H1 (cell line): ENCODE data around the gene KIF26A. TPM values are rescaled to one million over a fixed set of nuclear protein-coding genes. Genes with fewer than 3 reads are reported as not detected.

Experiments used
- CTCF ChIA-PET: fragments of 300-600 bp; sonication (Branson Sonifier 250); formaldehyde crosslinking; loops from one replicate; lab custom pipeline; 2021; ENCODE audit not compliant: partially characterized antibody; lab: Charles Lee
- POLR2A ChIA-PET: fragments of 300-600 bp; sonication (Branson Sonifier 250); formaldehyde crosslinking; loops from one replicate; lab custom pipeline; 2021; ENCODE audit warnings: inconsistent platforms; ENCODE audit not compliant: partially characterized antibody; lab: Charles Lee
- DNase-seq, 2 experiments: peaks; one replicate each; pipeline versions ENCODE4 v3.0.0 to v3.0.0-alpha.2; 2010 to 2022; ENCODE audit warnings: low spot score in 2 of 2, low read depth in 1 of 2, mixed read lengths in 1 of 2
- FAIRE-seq: peaks from 2 replicates; lab custom pipeline; 2011; peaks lifted over from hg19 to GRCh38; lab: Jason Lieb, UNC
- H2AFZ ChIP-seq: 2 replicates; pipeline ENCODE4 v1.8.1; 2012; ENCODE audit warnings: low read length, inconsistent platforms
- H2AK5ac ChIP-seq: 2 replicates; pipeline ENCODE4 v1.6.1; 2013; ENCODE audit warnings: low read depth, low read length
- H2BK120ac ChIP-seq: replicated peaks from 2 replicates; pipeline ENCODE3; 2013; ENCODE audit warnings: low read depth, low read length, inconsistent platforms
- H2BK12ac ChIP-seq: 2 replicates; pipeline ENCODE4 v1.6.1; 2013; ENCODE audit warnings: low read depth, low read length
- H2BK15ac ChIP-seq: 2 replicates; pipeline ENCODE4 v1.6.1; 2013; ENCODE audit warnings: low read length
- H2BK20ac ChIP-seq: 2 replicates; pipeline ENCODE4 v1.6.1; 2013; ENCODE audit warnings: low read length
- H2BK5ac ChIP-seq: 2 replicates; pipeline ENCODE4 v1.6.1; 2013; ENCODE audit warnings: low read depth, low read length
- H3K14ac ChIP-seq: 2 replicates; pipeline ENCODE4 v1.6.1; 2013; ENCODE audit warnings: inconsistent platforms; ENCODE audit not compliant: insufficient read length
- H3K18ac ChIP-seq: 2 replicates; pipeline ENCODE4 v1.6.1; 2013; ENCODE audit warnings: low read length; ENCODE audit errors: extremely low read depth
- H3K23ac ChIP-seq: 2 replicates; pipeline ENCODE4 v1.6.1; 2013; ENCODE audit warnings: inconsistent platforms; ENCODE audit not compliant: insufficient read length
- H3K23me2 ChIP-seq: 2 replicates; pipeline ENCODE4 v1.6.1; 2013; ENCODE audit warnings: low read depth, low read length
- H3K27ac ChIP-seq: 2 replicates; pipeline ENCODE4 v1.6.1; 2011; ENCODE audit warnings: low read depth, low read length, inconsistent platforms
- H3K27me3 ChIP-seq, 4 experiments: replicated peaks in 1 of 4; 1 replicate in 1 of 4; 2 replicates in 3 of 4; pipeline versions ENCODE4 v1.6.1 to v1.8.1; 2011 to 2013; ENCODE audit warnings: low read length in 3 of 4, mild to moderate bottlenecking in 3 of 4, inconsistent platforms in 2 of 4, mixed read lengths in 2 of 4, moderate library complexity in 1 of 4; ENCODE audit not compliant: control insufficient read depth in 3 of 4, insufficient read depth in 3 of 4; ENCODE audit errors: extremely low read depth in 1 of 4
- H3K36me3 ChIP-seq, 4 experiments: 2 replicates each; pipeline versions ENCODE4 v1.6.1 to v1.8.1; 2011 to 2013; ENCODE audit warnings: mild to moderate bottlenecking in 4 of 4, low read length in 3 of 4, moderate library complexity in 2 of 4, control low read depth in 1 of 4, inconsistent platforms in 1 of 4; ENCODE audit not compliant: insufficient read depth in 4 of 4, control insufficient read depth in 2 of 4
- H3K4ac ChIP-seq: replicated peaks from 2 replicates; pipeline ENCODE3; 2013; ENCODE audit warnings: low read length, low read depth, mixed read lengths, inconsistent platforms; ENCODE audit not compliant: insufficient read length
- H3K4me1 ChIP-seq, 4 experiments: replicated peaks in 1 of 4; 1 replicate in 1 of 4; 2 replicates in 3 of 4; pipeline versions ENCODE4 v1.6.1 to v1.8.1; 2011 to 2013; ENCODE audit warnings: low read length in 3 of 4, inconsistent platforms in 2 of 4, mixed read lengths in 1 of 4; ENCODE audit not compliant: insufficient read depth in 4 of 4, control insufficient read depth in 3 of 4
- H3K4me2 ChIP-seq, 2 experiments: 2 replicates each; pipeline versions ENCODE4 v1.6.1 to v1.8.1; 2011 to 2013; ENCODE audit warnings: low read depth in 2 of 2, low read length in 2 of 2, control low read depth in 1 of 2, inconsistent platforms in 1 of 2, mild to moderate bottlenecking in 1 of 2; ENCODE audit not compliant: insufficient read depth in 1 of 2
- H3K4me3 ChIP-seq, 4 experiments: fragments of 200-600, 300-600 bp in 1 of 4; sonication (generic), shearing (Covaris generic), sonication (Bioruptor Twin) in 1 of 4; 2 replicates each; pipeline versions ENCODE4 v1.5.1 to v1.8.1; 2011 to 2016; ENCODE audit warnings: low read length in 4 of 4, low read depth in 3 of 4, control low read depth in 2 of 4, inconsistent platforms in 2 of 4, mild to moderate bottlenecking in 2 of 4, mixed read lengths in 1 of 4, moderate library complexity in 1 of 4; ENCODE audit not compliant: insufficient read depth in 2 of 4; ENCODE audit errors: extremely low read depth in 1 of 4
- H3K56ac ChIP-seq: replicated peaks from 2 replicates; pipeline ENCODE3; 2013; ENCODE audit warnings: low read depth, mild to moderate bottlenecking, mixed read lengths, low read length, inconsistent platforms; ENCODE audit not compliant: insufficient read length
- H3K79me1 ChIP-seq: 2 replicates; pipeline ENCODE4 v1.6.1; 2013; ENCODE audit warnings: low read depth, low read length, control low read depth
- H3K79me2 ChIP-seq, 2 experiments: 2 replicates each; pipeline versions ENCODE4 v1.6.1 to v1.8.1; 2012 to 2013; ENCODE audit warnings: low read length in 2 of 2, mild to moderate bottlenecking in 2 of 2, inconsistent platforms in 1 of 2; ENCODE audit not compliant: insufficient read depth in 2 of 2, control insufficient read depth in 1 of 2
- H3K9ac ChIP-seq, 4 experiments: replicated peaks in 1 of 4; 1 replicate in 1 of 4; 2 replicates in 3 of 4; pipeline versions ENCODE4 v1.6.1 to v1.8.1; 2011 to 2013; ENCODE audit warnings: low read depth in 3 of 4, low read length in 3 of 4, control low read depth in 2 of 4, mild to moderate bottlenecking in 2 of 4, moderate library complexity in 2 of 4, inconsistent platforms in 1 of 4; ENCODE audit errors: extremely low read depth in 1 of 4
- H3K9me3 ChIP-seq, 2 experiments: 2 replicates each; pipeline versions ENCODE4 v1.6.1 to v1.8.1; 2012 to 2013; ENCODE audit warnings: mild to moderate bottlenecking in 2 of 2, moderate library complexity in 2 of 2, control low read depth in 1 of 2, inconsistent platforms in 1 of 2, low read depth in 1 of 2, low read length in 1 of 2, mixed read lengths in 1 of 2; ENCODE audit not compliant: insufficient read depth in 2 of 2
- H4K20me1 ChIP-seq, 2 experiments: replicated peaks in 1 of 2; 2 replicates each; pipeline versions ENCODE3 to v1.8.1; 2011 to 2013; ENCODE audit warnings: inconsistent platforms in 2 of 2, low read length in 2 of 2, mild to moderate bottlenecking in 1 of 2; ENCODE audit not compliant: insufficient read depth in 2 of 2, control insufficient read depth in 1 of 2
- H4K5ac ChIP-seq: 2 replicates; pipeline ENCODE4 v1.6.1; 2013; ENCODE audit warnings: low read length, low read depth, mixed read lengths, inconsistent platforms; ENCODE audit not compliant: insufficient read length
- H4K8ac ChIP-seq: 2 replicates; pipeline ENCODE4 v1.8.0; 2013; ENCODE audit warnings: mild to moderate bottlenecking, moderate library complexity, low read length, inconsistent platforms; ENCODE audit not compliant: insufficient read depth; ENCODE audit errors: extremely low read depth
- H4K91ac ChIP-seq: replicated peaks from 2 replicates; pipeline ENCODE3; 2013; ENCODE audit warnings: low read length, mixed read lengths, inconsistent platforms; ENCODE audit not compliant: insufficient read length
- ASH2L ChIP-seq: fragments of 200-600, 300-600 bp; sonication (generic); IDR thresholded peaks from one replicate; pipeline ENCODE4 v1.7.1; 2017; ENCODE audit warnings: low read length
- BCL11A ChIP-seq, 2 experiments: IDR thresholded peaks; one replicate each; pipeline ENCODE4 v1.6.1; 2011; ENCODE audit warnings: low read depth in 2 of 2, low read length in 2 of 2, mild to moderate bottlenecking in 2 of 2
- CBX5 ChIP-seq: fragments of 300-800, 300-1000 bp; sonication (generic); IDR thresholded peaks from 2 replicates; pipeline ENCODE4 v1.7.1; 2016; ENCODE audit warnings: antibody characterized with exemption, low read length, low read depth
- CHD1 ChIP-seq: IDR thresholded peaks from 2 replicates; pipeline ENCODE4 v1.6.1; 2012; ENCODE audit warnings: low read depth, low read length, improper control_type of control experiment
- CTBP2 ChIP-seq: IDR thresholded peaks from 2 replicates; pipeline ENCODE4 v1.7.0; 2011; ENCODE audit warnings: borderline replicate concordance, mild to moderate bottlenecking, moderate library complexity, mixed read lengths, low read length; ENCODE audit not compliant: insufficient read depth, insufficient read length
- HDAC6 ChIP-seq: IDR thresholded peaks from one replicate; pipeline ENCODE4 v1.7.1; 2012; ENCODE audit warnings: low read depth, mild to moderate bottlenecking, inconsistent platforms, low read length, moderate library complexity
- JUN ChIP-seq: IDR thresholded peaks from 2 replicates; pipeline ENCODE4 v1.6.1; 2011; ENCODE audit warnings: low read depth, mild to moderate bottlenecking, improper control_type of control experiment, low read length
- POLR2A ChIP-seq, 2 experiments: IDR thresholded peaks; 1 replicate in 1 of 2; 2 replicates in 1 of 2; pipeline ENCODE4 v1.6.1; 2011; ENCODE audit warnings: low read depth in 2 of 2, low read length in 2 of 2, mild to moderate bottlenecking in 2 of 2; ENCODE audit errors: control extremely low read depth in 1 of 2
- SP1 ChIP-seq: IDR thresholded peaks from 2 replicates; pipeline ENCODE4 v1.6.1; 2011; ENCODE audit warnings: low read depth, low read length
- SP4 ChIP-seq: IDR thresholded peaks from 2 replicates; pipeline ENCODE4 v1.6.1; 2012; ENCODE audit warnings: low read length, inconsistent platforms
- SUZ12 ChIP-seq: fragments of 200-600 bp; sonication (generic); IDR thresholded peaks from 2 replicates; pipeline ENCODE4 v1.6.1; 2012; ENCODE audit warnings: mild to moderate bottlenecking, inconsistent platforms, low read length, moderate library complexity, mixed read lengths
- TAF1 ChIP-seq: IDR thresholded peaks from 2 replicates; pipeline ENCODE4 v1.6.1; 2011; ENCODE audit warnings: mild to moderate bottlenecking, low read depth, low read length
- TAF7 ChIP-seq: optimal IDR thresholded peaks from 2 replicates; pipeline ENCODE3; 2011; ENCODE audit warnings: low read depth, mild to moderate bottlenecking, inconsistent platforms, low read length, moderate library complexity, borderline replicate concordance
- YY1 ChIP-seq: IDR thresholded peaks from 2 replicates; pipeline ENCODE4 v1.6.1; 2011; ENCODE audit warnings: low read depth, mild to moderate bottlenecking, low read length
- WGBS, 2 experiments: shearing (Covaris generic) in 1 of 2; methylation state at CpG; one replicate each; pipeline versions ENCODE4 v1.1.6 to v1.1.7; 2013 to 2015; ENCODE audit warnings: low lambda C conversion rate in 2 of 2, mixed read lengths in 2 of 2, inconsistent platforms in 1 of 2, low coverage in 1 of 2, missing lambda C conversion rate in 1 of 2; ENCODE audit not compliant: insufficient replicate concordance in 2 of 2, insufficient coverage in 1 of 2, insufficient read length in 1 of 2; ENCODE audit errors: extremely low coverage in 1 of 2, missing lambda C conversion rate in 1 of 2; 5-methylcytosine and 5-hydroxymethylcytosine counted together
- polyA plus RNA-seq, 7 experiments: library from polyadenylated mRNA; depleted of rRNA in 3 of 7; stranded (reverse) in 5 of 7; unstranded in 2 of 7; fragments of >200 nt in 5 of 7; fragments of 200-250 nt in 2 of 7; gene quantifications; 1 replicate in 5 of 7; 2 replicates in 1 of 7; 4 replicates in 1 of 7; pipeline versions ENCODE4 v1.2.1 to v1.2.3, GENCODE V29; 2011 to 2013; ENCODE audit warnings: missing spikeins in 2 of 7, mixed read lengths in 2 of 7
- total RNA-seq: library from RNA; stranded (reverse); fragmentation: NEBNext Ultra II Directional; extraction: Animal tissue kit (Norgen Biotek cat#: 25700); gene quantifications from 2 replicates; pipeline ENCODE4 v1.2.1, GENCODE V29; 2021

KIF26A gene
- total and polyA plus RNA-seq, 2 of the 8 experiments (the other 6 are each of a cell fraction or from before 2014, with no cell fraction given), result 11.5 to 41.6 TPM

DNA sequence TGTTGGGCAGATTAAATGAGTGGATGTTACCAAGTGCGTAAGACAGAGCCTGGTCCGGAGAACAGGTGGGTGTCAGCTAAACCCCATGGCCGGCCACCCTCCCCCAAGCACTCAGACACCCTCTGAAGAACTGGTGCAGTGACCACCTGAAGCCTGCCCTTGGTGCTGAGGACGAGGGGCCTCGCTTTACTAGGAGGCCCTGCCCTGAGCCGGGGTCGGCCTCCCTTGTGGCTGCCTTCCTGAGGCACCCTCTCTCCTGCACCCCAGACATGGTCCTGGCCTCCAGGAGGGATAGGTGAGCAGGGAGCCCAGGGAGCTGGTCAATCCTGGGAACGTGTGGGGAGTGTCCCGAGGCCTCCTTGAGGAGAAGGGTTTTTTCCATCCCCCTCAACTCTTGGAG, 4.9 kb upstream of the KIF26A start:
- no peak overlapping the region for H3K23ac ChIP-seq
- no peak overlapping the region for H4K91ac ChIP-seq
- H3K36me3 ChIP-seq, result no peaks in the 10 kb centered on the region
- WGBS, 2 experiments, result 87% methylated on average over 9 of the region's 9 CpGs; no CpG with 5 or more reads in 1 of the 2 experiments
- peaks cover 0 to 24% (median 18%) of the 10 kb centered on the region in 4 experiments; a peak in 6 of 7 replicates for H3K4me1 ChIP-seq
- no peak overlapping the region for H3K4me3 ChIP-seq
- H3K56ac ChIP-seq, result no peak overlapping the region
- peaks cover 4 to 8% of the 10 kb centered on the region in 2 experiments for H4K20me1 ChIP-seq
- H3K4me2 ChIP-seq, result no peak overlapping the region
- H2BK120ac ChIP-seq, result no peak overlapping the region
- DNase-seq (no peak), FAIRE-seq (no peak)
- no peak overlapping the region for H3K9ac ChIP-seq
- no peak overlapping the region for H3K14ac ChIP-seq
- no peak overlapping the region for H4K5ac ChIP-seq
- H3K18ac ChIP-seq, result no peak overlapping the region
- H3K27me3 ChIP-seq, result peaks cover 21 to 35% (median 27%) of the 10 kb centered on the region in 4 experiments
- no peak overlapping the region for H2BK5ac ChIP-seq
- H3K27ac ChIP-seq, result no peak overlapping the region
- no peaks in the 10 kb centered on the region for H3K79me1 ChIP-seq
- CTCF ChIA-PET, result interaction anchor here (0.6 to 7.4 kb wide), 9 partner anchors 14 to 431 kb away, joined by 3 to 76 read pairs (median 3); no protein-coding TSS in a partner anchor
- POLR2A ChIA-PET, result no interaction called here
- no peak overlapping the region for H3K4ac ChIP-seq
- H2BK12ac ChIP-seq, result no peak overlapping the region
- H2BK15ac ChIP-seq, result no peak overlapping the region
- H3K23me2 ChIP-seq, result peaks cover 22% of the 10 kb centered on the region
- H4K8ac ChIP-seq, result no peak overlapping the region; the same call in 1 of the 2 replicates
- H3K9me3 ChIP-seq, result peaks cover 0 to 9% of the 10 kb centered on the region in 2 experiments; a peak in 1 of 4 replicates
- no peak overlapping the region for H2AK5ac ChIP-seq
- H3K79me2 ChIP-seq, result no peaks in the 10 kb centered on the region
- H2AFZ ChIP-seq, result no peak overlapping the region
- H2BK20ac ChIP-seq, result no peak overlapping the region
- TF ChIP-seq CTBP2 (no peak), TAF1 (no peak), CHD1 (no peak), ASH2L (no peak), POLR2A (IDR thresholded peaks at IDR 0.05; ENCODE audit: control extremely low read depth in 1 of 2, low read depth in 2 of 2, low read length in 2 of 2) (no peak), CBX5 (no peak), HDAC6 (no peak), SP1 (no peak), JUN (no peak), YY1 (no peak), TAF7 (no peak), SUZ12 (no peak), BCL11A (IDR thresholded peaks at IDR 0.05; ENCODE audit: low read depth in 2 of 2, low read length in 2 of 2) (no peak), SP4 (no peak)
